HT1080 (cell line): ENCODE results near the gene MEGF8. TPM values are rescaled to one million over a fixed set of nuclear protein-coding genes. Genes with fewer than 3 reads are reported as not detected.
"Not testable (repeated sequence)": the region's sequence is repeated elsewhere in the genome, so short reads cannot be mapped to it uniquely, and the experiment has no call there.

Experiments used
- DNase-seq: peaks from one replicate; pipeline ENCODE4 v3.0.0-alpha.2; 2015; ENCODE audit warnings: low read depth
- total RNA-seq: library from RNA; depleted of rRNA; stranded (reverse); fragments of >200 nt; shearing (Covaris generic); gene quantifications from 2 replicates; pipeline ENCODE4 v1.2.3, GENCODE V29; 2014

The MEGF8 gene
- total RNA-seq, 1 experiment from 2014 or later: 13.2 TPM

- no peak for DNase-seq
These were observed 15.7 kb upstream of the MEGF8 start for GRCh38 chr19:42309686-42310085.

- no peak for DNase-seq
These were observed 13.8 kb upstream of the MEGF8 start for GRCh38 chr19:42311657-42312056.

GRCh38 chr19:42312370-42312769, 13.1 kb upstream of the MEGF8 start:
- no peak for DNase-seq

GRCh38 chr19:42313096-42313839, 12.2 kb upstream of the MEGF8 start, which contains the start of gene TMEM145:
Gene TMEM145 (plus strand): TSS chr19:42313309. CDS start chr19:42313377, 68 bp downstream.
- peak; percentile 42 for DNase-seq

GRCh38 chr19:42313840-42314755, 11.3 kb upstream of the MEGF8 start:
- DNase-seq: no peak

- no peak for DNase-seq
These were observed 10.4 kb upstream of the MEGF8 start for GRCh38 chr19:42315024-42315423.

GRCh38 chr19:42316223-42317211, 8.9 kb upstream of the MEGF8 start:
- peak; percentile 87 for DNase-seq

GRCh38 chr19:42317535-42317934, 7.9 kb upstream of the MEGF8 start:
- no peak for DNase-seq

GRCh38 chr19:42322305-42322704, 3.1 kb upstream of the MEGF8 start:
- DNase-seq: no peak

GRCh38 chr19:42323473-42323851, 2.0 kb upstream of the MEGF8 start:
- DNase-seq: no peak

GRCh38 chr19:42323852-42324654, 1.4 kb upstream of the MEGF8 start:
- no peak for DNase-seq

GRCh38 chr19:42324655-42325307, 654 bp upstream of the MEGF8 start:
- DNase-seq: no peak

GRCh38 chr19:42325896-42326771, 699 bp downstream of the MEGF8 start:
- DNase-seq: no peak

- DNase-seq: no peak
These were observed 1.5 kb downstream of the MEGF8 start for GRCh38 chr19:42326969-42327368.

GRCh38 chr19:42327381-42327780, 1.9 kb downstream of the MEGF8 start:
- no peak for DNase-seq

GRCh38 chr19:42328106-42328505, 2.7 kb downstream of the MEGF8 start:
- no peak for DNase-seq

GRCh38 chr19:42328854-42329253, 3.4 kb downstream of the MEGF8 start:
- DNase-seq: no peak

- DNase-seq: no peak
These were observed 4.8 kb downstream of the MEGF8 start for GRCh38 chr19:42330241-42330711.

- not testable (repeated sequence) for DNase-seq
These were observed 5.9 kb downstream of the MEGF8 start for GRCh38 chr19:42331333-42331732.
